NCI-H345 treated with DMSO at 0.1 percent for 48 hours (cell line): ENCODE data around the gene KCNJ3.

Source experiments
- DNase-seq: peaks from one replicate; lab custom pipeline; 2025; ENCODE audit not compliant: unreplicated experiment; lab: John Stamatoyannopoulos, UW

The KCNJ3 gene

GRCh38 chr2:154706660-154707059 lies 8.2 kb downstream of the KCNJ3 start:
- DNase-seq: no peak

GRCh38 chr2:154707994-154708575 lies 9.6 kb downstream of the KCNJ3 start:
- no peak for DNase-seq

DNA sequence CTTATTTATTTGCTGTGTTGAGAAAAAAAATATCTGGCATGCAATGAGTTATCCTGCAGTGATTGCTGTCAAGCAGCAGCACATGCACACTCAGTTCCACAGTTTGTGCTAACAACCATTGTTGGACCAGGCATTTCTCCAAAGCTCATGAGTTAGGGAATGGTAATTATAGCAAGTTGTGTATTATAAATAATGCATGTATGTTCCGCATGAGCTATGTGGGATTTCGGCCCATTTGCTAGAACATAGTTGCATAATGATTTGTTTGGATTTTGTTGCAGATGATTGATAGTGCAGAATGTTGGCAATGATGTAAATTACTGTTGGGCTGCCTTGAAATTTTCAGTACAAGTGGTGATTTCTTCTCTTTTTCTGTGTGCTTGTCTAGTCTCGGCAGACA lies 10.7 kb downstream of the KCNJ3 start:
- no peak for DNase-seq

GRCh38 chr2:154710078-154710477 lies 11.6 kb downstream of the KCNJ3 start:
- no peak for DNase-seq

DNA sequence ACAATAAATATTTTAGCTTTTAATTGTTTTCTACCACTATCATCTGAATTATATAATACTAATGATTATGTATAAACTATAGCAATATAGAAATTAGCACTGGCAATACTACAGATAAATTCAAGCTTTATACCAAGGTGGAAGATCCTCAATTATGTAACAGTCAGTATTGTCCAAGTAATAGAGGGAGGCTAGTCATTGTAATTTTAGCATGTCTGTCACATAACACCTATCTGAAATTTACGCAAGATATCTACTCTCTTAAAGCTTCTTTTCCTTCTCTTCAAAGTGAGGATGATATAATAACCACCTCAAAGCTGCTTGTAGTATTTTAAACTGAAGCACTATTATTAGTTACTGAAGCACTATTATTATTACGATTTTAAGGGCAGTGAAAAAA lies 12.2 kb downstream of the KCNJ3 start:
- DNase-seq: no peak

DNA sequence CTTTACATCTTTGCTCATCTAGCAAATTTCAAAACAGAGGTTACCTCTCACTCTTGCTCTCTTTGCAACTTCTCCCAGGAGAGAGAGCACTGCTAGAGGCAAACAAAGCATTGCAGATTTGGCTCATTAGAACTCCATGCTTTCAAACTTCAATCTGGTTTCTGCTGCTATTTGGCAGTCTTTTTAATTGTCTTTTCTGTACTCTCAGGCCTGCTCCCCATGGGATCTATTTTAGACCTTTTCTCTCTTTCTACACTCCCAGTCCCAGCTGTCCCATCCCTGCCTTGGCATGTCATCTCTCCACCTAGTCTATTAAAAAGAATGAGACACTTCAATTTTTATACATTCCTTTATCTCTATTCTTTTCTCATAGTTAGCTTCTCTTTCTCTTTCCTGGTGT lies 15.2 kb downstream of the KCNJ3 start:
- no peak for DNase-seq

GRCh38 chr2:154720651-154721050 lies 22.2 kb downstream of the KCNJ3 start:
- DNase-seq: no peak

- DNase-seq: no peak
Observed at GRCh38 chr2:154724194-154724797, 25.8 kb downstream of the KCNJ3 start.

DNA sequence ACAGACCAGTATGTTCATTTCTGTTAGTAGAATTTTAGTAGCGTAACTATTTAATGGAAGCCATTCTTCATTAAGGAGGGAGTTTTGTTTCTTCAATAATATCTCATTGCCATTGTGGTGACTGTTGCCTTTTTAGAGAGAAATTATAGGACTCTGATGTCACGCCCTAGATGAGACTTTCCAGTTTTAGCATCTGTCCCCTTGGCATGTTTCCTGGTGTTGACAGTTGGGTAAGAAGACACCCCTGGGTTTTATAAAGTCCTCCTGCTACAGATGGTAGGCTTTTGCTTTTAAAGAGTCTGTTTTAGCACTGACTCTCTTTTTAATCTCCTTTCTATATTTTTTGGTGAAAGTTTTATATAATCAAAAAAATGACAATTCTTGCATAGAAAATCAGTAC lies 41.9 kb downstream of the KCNJ3 start:
- no peak for DNase-seq

- DNase-seq: no peak
Observed at GRCh38 chr2:154758871-154759270, 60.4 kb downstream of the KCNJ3 start.

- DNase-seq: no peak
Observed at GRCh38 chr2:154762638-154763037, 64.1 kb downstream of the KCNJ3 start.

GRCh38 chr2:154771664-154772284 lies 73.3 kb downstream of the KCNJ3 start:
- no peak for DNase-seq

GRCh38 chr2:154776825-154777224 lies 78.3 kb downstream of the KCNJ3 start:
- no peak for DNase-seq

GRCh38 chr2:154794406-154794805 lies 95.9 kb downstream of the KCNJ3 start:
- DNase-seq: no peak

GRCh38 chr2:154795651-154796050 lies 97.2 kb downstream of the KCNJ3 start:
- DNase-seq: no peak

GRCh38 chr2:154804451-154804850 lies 106.0 kb downstream of the KCNJ3 start:
- DNase-seq: no peak

- DNase-seq: no peak
Observed at GRCh38 chr2:154813636-154814035, 115.1 kb downstream of the KCNJ3 start.

- DNase-seq: no peak
Observed at GRCh38 chr2:154814856-154815255, 116.4 kb downstream of the KCNJ3 start.

GRCh38 chr2:154825358-154825757 lies 126.9 kb downstream of the KCNJ3 start:
- DNase-seq: no peak

DNA sequence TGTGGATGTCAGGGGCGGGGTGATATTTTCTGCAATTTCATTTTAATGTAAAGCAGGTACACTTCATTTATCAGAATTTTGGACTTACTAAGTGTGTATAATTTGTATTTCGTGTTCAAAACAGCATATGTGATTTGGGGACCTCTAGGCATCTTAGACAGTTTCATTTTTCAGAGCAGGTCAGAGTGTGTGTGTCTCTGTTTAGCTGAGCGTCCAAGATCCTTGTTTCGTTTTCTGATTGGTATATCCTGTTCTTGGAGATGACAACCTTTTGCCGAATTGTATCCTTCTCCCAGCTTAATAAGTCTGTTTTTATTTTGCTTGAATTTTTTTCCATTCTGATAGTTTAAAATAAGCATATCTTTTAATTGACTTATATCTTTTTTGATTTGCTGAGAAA lies 128.3 kb downstream of the KCNJ3 start:
- DNase-seq: no peak

DNA sequence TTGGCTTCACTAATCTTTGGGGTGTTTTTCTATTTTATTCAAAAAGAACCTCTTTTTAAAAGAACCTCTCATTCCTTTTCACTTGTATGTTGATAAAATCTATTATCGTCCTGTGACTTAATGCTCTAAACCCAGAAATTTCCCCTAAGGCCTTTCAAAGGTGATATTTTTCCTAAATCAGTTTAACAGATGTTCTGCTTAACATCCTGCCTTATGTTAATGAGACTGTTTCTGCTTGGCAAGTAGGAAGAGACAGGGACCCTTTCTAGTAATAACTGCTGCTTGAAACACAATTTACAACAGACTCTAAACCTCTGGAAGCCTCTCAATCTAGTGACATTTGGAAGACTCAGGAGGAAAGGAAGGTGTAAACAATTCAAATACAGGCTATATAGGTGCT lies 128.8 kb downstream of the KCNJ3 start:
- DNase-seq: no peak

DNA sequence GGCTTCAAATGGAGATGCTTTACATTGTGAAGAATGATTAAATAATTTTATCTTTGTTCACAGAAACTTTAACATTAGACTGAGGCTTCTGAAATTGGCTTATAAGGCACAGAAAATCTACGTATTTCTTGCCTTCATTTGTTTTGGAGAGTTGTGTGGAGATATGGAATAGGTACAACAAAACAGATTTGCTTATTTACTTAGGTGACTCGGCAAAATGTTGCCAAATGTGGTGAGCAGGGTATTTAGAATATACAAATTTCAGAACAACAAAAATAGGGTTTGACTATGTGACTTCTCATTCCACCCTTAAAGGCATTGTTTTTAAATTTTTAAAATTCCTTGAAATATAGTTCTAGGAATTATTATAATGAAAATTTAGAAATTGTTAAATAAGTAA lies 134.2 kb downstream of the KCNJ3 start:
- no peak for DNase-seq

- DNase-seq: peak; percentile 4
Observed at GRCh38 chr2:154836632-154837031, 138.1 kb downstream of the KCNJ3 start.
